Neuronal stem cell (in vitro differentiated cells): ENCODE measurements around the gene PDE1A.

Experiments
- DNase-seq: peaks from one replicate; pipeline ENCODE4 v3.0.0-alpha.2; 2013; ENCODE audit warnings: low spot score
- H2AFZ ChIP-seq: one replicate; pipeline ENCODE4 v1.6.1; 2013; ENCODE audit warnings: mild to moderate bottlenecking, low read length, inconsistent platforms
- H2AK5ac ChIP-seq: 2 replicates; pipeline ENCODE4 v1.6.1; 2013; ENCODE audit warnings: low read depth, mild to moderate bottlenecking, inconsistent platforms, low read length, moderate library complexity, mixed read lengths
- H2BK120ac ChIP-seq: 2 replicates; pipeline ENCODE4 v1.6.1; 2013; ENCODE audit warnings: low read depth, mild to moderate bottlenecking, inconsistent platforms, low read length, moderate library complexity, mixed read lengths
- H2BK12ac ChIP-seq: one replicate; pipeline ENCODE4 v1.6.1; 2013; ENCODE audit warnings: low read length, inconsistent platforms
- H2BK15ac ChIP-seq: 2 replicates; pipeline ENCODE4 v1.6.1; 2013; ENCODE audit warnings: mild to moderate bottlenecking, low read length, inconsistent platforms, mixed read lengths
- H2BK5ac ChIP-seq: one replicate; pipeline ENCODE4 v1.6.1; 2013; ENCODE audit warnings: inconsistent platforms, mild to moderate bottlenecking, low read length, moderate library complexity
- H3K14ac ChIP-seq: one replicate; pipeline ENCODE4 v1.6.1; 2013; ENCODE audit warnings: low read length, inconsistent platforms
- H3K18ac ChIP-seq: 2 replicates; pipeline ENCODE4 v1.6.1; 2013; ENCODE audit warnings: low read length, inconsistent platforms
- H3K23ac ChIP-seq: 2 replicates; pipeline ENCODE4 v1.6.1; 2013; ENCODE audit warnings: low read depth, mild to moderate bottlenecking, mixed read lengths, low read length, inconsistent platforms; ENCODE audit not compliant: poor library complexity
- H3K27ac ChIP-seq: replicated peaks from 3 replicates; pipeline ENCODE4 v1.5.1; 2013; ENCODE audit warnings: low read length, inconsistent platforms
- H3K27me3 ChIP-seq, 3 experiments: 2 replicates each; pipeline ENCODE4 v1.6.1; 2013; ENCODE audit warnings: low read length in 3 of 3, mild to moderate bottlenecking in 2 of 3, inconsistent platforms in 1 of 3, low read depth in 1 of 3, mixed read lengths in 1 of 3, moderate library complexity in 1 of 3; ENCODE audit not compliant: control insufficient read depth in 3 of 3, insufficient read depth in 3 of 3
- H3K36me3 ChIP-seq, 2 donors: replicated peaks in 1 of 2; 2 replicates each; pipeline ENCODE4 v1.6.1; 2013; ENCODE audit warnings: low read length in 2 of 2; ENCODE audit not compliant: control insufficient read depth in 2 of 2, insufficient read depth in 2 of 2
- H3K4ac ChIP-seq: 2 replicates; pipeline ENCODE4 v1.6.1; 2013; ENCODE audit warnings: inconsistent platforms, mild to moderate bottlenecking, low read length, moderate library complexity
- H3K4me1 ChIP-seq, 2 donors: 1 replicate in 1 of 2; 2 replicates in 1 of 2; pipeline ENCODE4 v1.6.1; 2013; ENCODE audit warnings: low read length in 2 of 2, low read depth in 1 of 2; ENCODE audit not compliant: control insufficient read depth in 2 of 2, insufficient read depth in 1 of 2
- H3K4me2 ChIP-seq: one replicate; pipeline ENCODE4 v1.6.1; 2013; ENCODE audit warnings: mild to moderate bottlenecking, low read length, inconsistent platforms; ENCODE audit not compliant: insufficient read depth, poor library complexity, severe bottlenecking
- H3K4me3 ChIP-seq, 2 donors: 2 replicates each; pipeline ENCODE4 v1.5.1; 2013; ENCODE audit warnings: low read length in 2 of 2, mild to moderate bottlenecking in 2 of 2, inconsistent platforms in 1 of 2, moderate library complexity in 1 of 2
- H3K79me1 ChIP-seq: one replicate; pipeline ENCODE4 v1.6.1; 2013; ENCODE audit warnings: low read depth, mild to moderate bottlenecking, inconsistent platforms, low read length, moderate library complexity
- H3K9ac ChIP-seq: one replicate; pipeline ENCODE4 v1.6.1; 2013; ENCODE audit warnings: mild to moderate bottlenecking, low read depth, low read length, inconsistent platforms; ENCODE audit not compliant: poor library complexity
- H3K9me3 ChIP-seq, 2 donors: replicated peaks in 1 of 2; 2 replicates each; pipeline versions ENCODE3 to v1.6.1; 2013; ENCODE audit warnings: low read length in 2 of 2, mild to moderate bottlenecking in 2 of 2, inconsistent platforms in 1 of 2, low read depth in 1 of 2, mixed read lengths in 1 of 2, moderate library complexity in 1 of 2; ENCODE audit not compliant: control insufficient read depth in 2 of 2, insufficient read depth in 1 of 2
- H4K8ac ChIP-seq: one replicate; pipeline ENCODE4 v1.6.1; 2013; ENCODE audit warnings: low read depth, mild to moderate bottlenecking, inconsistent platforms, low read length, moderate library complexity
- H4K91ac ChIP-seq: one replicate; pipeline ENCODE4 v1.6.1; 2013; ENCODE audit warnings: low read length, low read depth, mild to moderate bottlenecking, inconsistent platforms; ENCODE audit not compliant: poor library complexity
- whole genome bisulfite sequencing, 2 donors: extraction: QIAGEN DNeasy Blood & Tissue Kit; methylation state at CpG; one replicate each; pipeline ENCODE4 v1.1.7; 2013; ENCODE audit warnings: missing lambda C conversion rate in 2 of 2, mixed read lengths in 1 of 2; ENCODE audit not compliant: insufficient read length in 2 of 2, insufficient replicate concordance in 1 of 2; ENCODE audit errors: extremely low coverage in 2 of 2; 5-methylcytosine and 5-hydroxymethylcytosine counted together

The PDE1A gene

GRCh38 chr2:182259629-182260150 lies 167.1 kb downstream of the PDE1A start:
- Histone ChIP-seq H3K9me3 (no peaks in the 10 kb centered on the region), H3K14ac (no peak overlapping the region), H2BK12ac (no peak overlapping the region), H3K4ac (no peak overlapping the region), H3K23ac (no peak overlapping the region), H3K4me3 (no peak overlapping the region), H3K27me3 (no peaks in the 10 kb centered on the region), H3K4me1 (peaks cover 0 to 3% of the 10 kb centered on the region in 2 donors), H3K4me2 (no peak overlapping the region), H3K18ac (no peak overlapping the region), H2BK120ac (no peak overlapping the region), H2BK15ac (no peak overlapping the region), H3K27ac (no peak overlapping the region), H3K36me3 (peaks cover 0 to 3% of the 10 kb centered on the region in 2 donors), H2BK5ac (no peak overlapping the region), H3K9ac (no peak overlapping the region), H4K8ac (no peak overlapping the region), H3K79me1 (no peaks in the 10 kb centered on the region), H2AFZ (no peak overlapping the region), H2AK5ac (no peak overlapping the region), H4K91ac (no peak overlapping the region)
- DNase-seq = no peak
- no CpG with 5 or more reads among the region's 4 CpGs for WGBS, 2 donors

DNA sequence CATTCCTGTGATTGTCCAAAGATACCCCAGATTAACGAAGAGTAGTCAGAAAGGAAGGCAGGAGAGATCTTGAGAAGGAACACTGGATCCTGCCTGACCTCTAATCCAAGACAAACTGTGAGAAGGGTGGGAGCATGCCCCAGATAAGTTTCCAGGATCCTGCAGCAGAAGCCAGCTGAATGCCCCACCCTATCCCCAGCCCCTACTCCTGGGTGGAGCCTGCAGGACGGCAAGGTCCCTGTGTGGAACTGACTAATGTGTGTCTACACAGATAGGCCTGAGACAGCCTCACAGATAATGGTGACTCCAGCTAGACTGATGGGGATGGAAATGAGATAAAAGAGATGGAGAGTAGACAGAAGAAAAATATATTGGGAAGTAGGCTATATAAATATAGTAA lies 174.3 kb downstream of the PDE1A start:
- Histone ChIP-seq H2BK5ac (no peak overlapping the region), H3K23ac (no peak overlapping the region), H3K4me2 (no peak overlapping the region), H3K27me3 (no peaks in the 10 kb centered on the region), H4K91ac (no peak overlapping the region), H2AFZ (no peak overlapping the region), H3K14ac (no peak overlapping the region), H3K27ac (no peak overlapping the region), H2BK15ac (no peak overlapping the region), H2BK12ac (no peak overlapping the region), H3K18ac (no peak overlapping the region), H3K4ac (no peak overlapping the region), H4K8ac (no peak overlapping the region), H3K79me1 (no peaks in the 10 kb centered on the region), H3K9me3 (peaks cover 0 to 7% of the 10 kb centered on the region in 2 donors), H2BK120ac (no peak overlapping the region), H2AK5ac (no peak overlapping the region), H3K4me1 (peaks cover 0 to 2% of the 10 kb centered on the region in 2 donors), H3K36me3 (no peaks in the 10 kb centered on the region), H3K4me3 (no peak overlapping the region), H3K9ac (no peak overlapping the region)
- no peak for DNase-seq
- WGBS, 2 donors = no CpG with 5 or more reads among the region's 2 CpGs

DNA sequence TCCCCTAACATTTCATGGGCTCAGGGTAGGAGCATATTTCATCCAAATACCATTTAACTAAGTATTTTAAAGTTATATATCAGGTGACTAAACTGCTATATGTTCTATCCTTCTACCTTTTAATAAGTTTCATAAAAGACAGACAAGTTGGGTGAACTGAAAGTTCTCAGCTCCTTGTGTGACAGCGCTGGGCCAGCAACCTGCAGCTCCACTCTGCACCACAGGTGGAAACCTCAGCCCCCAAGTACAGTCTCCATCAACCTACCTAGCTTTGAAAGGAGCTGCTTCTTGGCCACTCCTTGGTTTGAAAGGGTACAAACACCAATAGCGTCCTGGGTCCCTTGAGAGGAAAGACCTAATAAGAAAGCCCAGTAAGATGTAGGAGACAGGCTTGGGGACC lies 177.9 kb downstream of the PDE1A start:
- Histone ChIP-seq H3K14ac (no peak overlapping the region), H4K91ac (no peak overlapping the region), H3K4ac (no peak overlapping the region), H3K79me1 (no peaks in the 10 kb centered on the region), H2BK15ac (peak overlapping the region; percentile 64), H3K23ac (no peak overlapping the region), H3K9ac (no peak overlapping the region), H3K27me3 (no peaks in the 10 kb centered on the region), H2BK120ac (no peak overlapping the region), H3K36me3 (no peaks in the 10 kb centered on the region), H3K18ac (no peak overlapping the region), H2BK5ac (no peak overlapping the region), H3K4me1 (peaks cover 0 to 2% of the 10 kb centered on the region in 2 donors), H3K27ac (no peak overlapping the region), H3K9me3 (peaks cover 0 to 7% of the 10 kb centered on the region in 2 donors), H3K4me2 (no peak overlapping the region), H2AFZ (no peak overlapping the region), H2BK12ac (peak overlapping the region; percentile 17), H2AK5ac (no peak overlapping the region), H4K8ac (no peak overlapping the region), H3K4me3 (no peak overlapping the region)
- DNase-seq = no peak
- WGBS, 2 donors = no CpG with 5 or more reads among the region's 2 CpGs

DNA sequence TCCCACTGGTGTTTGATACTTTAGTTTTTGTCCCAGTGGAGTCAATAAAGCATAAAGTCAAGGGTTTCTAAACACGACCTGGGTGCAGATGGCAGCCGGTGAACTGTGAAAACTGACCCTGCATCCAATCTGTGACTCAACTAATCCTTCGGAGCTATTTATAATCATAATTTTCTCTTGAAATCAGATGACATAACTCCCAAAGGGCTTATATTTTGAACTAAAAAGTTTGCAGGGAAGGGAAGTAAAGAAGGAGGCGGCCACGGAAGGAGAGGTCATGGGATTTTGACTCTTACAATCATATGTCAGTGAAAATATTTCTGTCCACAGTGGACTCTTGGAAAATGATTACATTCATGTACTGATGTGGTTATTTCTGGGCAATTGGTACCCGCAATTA lies 178.5 kb downstream of the PDE1A start:
- Histone ChIP-seq H2BK120ac (no peak overlapping the region), H3K9me3 (peaks cover 0 to 5% of the 10 kb centered on the region in 2 donors), H3K79me1 (no peaks in the 10 kb centered on the region), H4K8ac (no peak overlapping the region), H3K4ac (no peak overlapping the region), H2BK15ac (no peak overlapping the region), H3K18ac (no peak overlapping the region), H3K36me3 (no peaks in the 10 kb centered on the region), H4K91ac (no peak overlapping the region), H3K14ac (no peak overlapping the region), H3K23ac (no peak overlapping the region), H2AFZ (no peak overlapping the region), H3K4me2 (no peak overlapping the region), H3K4me1 (peaks cover 0 to 2% of the 10 kb centered on the region in 2 donors), H3K4me3 (no peak overlapping the region), H2AK5ac (no peak overlapping the region), H2BK12ac (no peak overlapping the region), H3K9ac (no peak overlapping the region), H2BK5ac (no peak overlapping the region), H3K27me3 (no peaks in the 10 kb centered on the region), H3K27ac (no peak overlapping the region)
- DNase-seq = no peak
- no CpG with 5 or more reads among the region's 6 CpGs for WGBS, 2 donors
